Motor neuron (in vitro differentiated cells): ENCODE data around the gene TICAM2. TPM values are rescaled to one million over a fixed set of nuclear protein-coding genes. Genes with fewer than 3 reads are reported as not detected.
"Not testable (repeated sequence)": the region's sequence is repeated elsewhere in the genome, so short reads cannot be mapped to it uniquely, and the experiment has no call there.

ENCODE experiments used
- ATAC-seq, 8 experiments: fragments of 200-7000 bp; cut with Tn5 transposase; replicated peaks in 6 of 8; 2 replicates each; pipeline ENCODE4 v1.8.0; 2021; ENCODE audit warnings: mild to moderate bottlenecking in 8 of 8, moderate library complexity in 8 of 8
- H3K27ac ChIP-seq, 2 donors: fragments of 250-450 bp; sonication (Bioruptor Pico); 2 replicates each; pipeline ENCODE4 v1.9.0; 2021; ENCODE audit warnings: antibody characterized with exemption in 2 of 2, mild to moderate bottlenecking in 2 of 2, moderate library complexity in 1 of 2
- H3K4me1 ChIP-seq, 2 donors: fragments of 250-450 bp; sonication (Bioruptor Pico); replicated peaks in 1 of 2; 2 replicates each; pipeline ENCODE4 v1.6.1; 2021; ENCODE audit warnings: antibody characterized with exemption in 2 of 2, mild to moderate bottlenecking in 2 of 2, moderate library complexity in 1 of 2
- H3K4me3 ChIP-seq, 5 donors: fragments of 250-450 bp; sonication (Bioruptor Pico); 2 replicates each; pipeline ENCODE4 v1.9.0; 2021; ENCODE audit warnings: antibody characterized with exemption in 5 of 5, mild to moderate bottlenecking in 5 of 5, moderate library complexity in 4 of 5
- WGBS, 10 experiments: fragments of 450-650 bp; shearing (Covaris generic); methylation state at CpG; one replicate each; pipeline ENCODE4 v1.0.0; 2022; 5-methylcytosine and 5-hydroxymethylcytosine counted together
- in situ Hi-C, 9 experiments: fragments of 400-800 bp; cut with MboI; loops; one replicate each; pipeline ENCODE4 v1.15.0; 2021; ENCODE audit warnings: low sequenced_read_pairs in 9 of 9, low pct_unique_long_range_greater_than_20kb in 2 of 9; ENCODE audit not compliant: unreplicated experiment in 9 of 9
- total RNA-seq, 8 experiments: library from RNA; unstranded; fragments of 300-600 nt; gene quantifications; 2 replicates each; pipeline versions ENCODE4 v1.2.3 to v1.2.4, GENCODE V29; 2022

TICAM2 gene, protein sequence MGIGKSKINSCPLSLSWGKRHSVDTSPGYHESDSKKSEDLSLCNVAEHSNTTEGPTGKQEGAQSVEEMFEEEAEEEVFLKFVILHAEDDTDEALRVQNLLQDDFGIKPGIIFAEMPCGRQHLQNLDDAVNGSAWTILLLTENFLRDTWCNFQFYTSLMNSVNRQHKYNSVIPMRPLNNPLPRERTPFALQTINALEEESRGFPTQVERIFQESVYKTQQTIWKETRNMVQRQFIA
- total RNA-seq = 1 to 10 TPM in 6 of 8 experiments, under 1 TPM in 1, not detected in 1; 0.82 to 3.2 (median 1.1) TPM

DNA sequence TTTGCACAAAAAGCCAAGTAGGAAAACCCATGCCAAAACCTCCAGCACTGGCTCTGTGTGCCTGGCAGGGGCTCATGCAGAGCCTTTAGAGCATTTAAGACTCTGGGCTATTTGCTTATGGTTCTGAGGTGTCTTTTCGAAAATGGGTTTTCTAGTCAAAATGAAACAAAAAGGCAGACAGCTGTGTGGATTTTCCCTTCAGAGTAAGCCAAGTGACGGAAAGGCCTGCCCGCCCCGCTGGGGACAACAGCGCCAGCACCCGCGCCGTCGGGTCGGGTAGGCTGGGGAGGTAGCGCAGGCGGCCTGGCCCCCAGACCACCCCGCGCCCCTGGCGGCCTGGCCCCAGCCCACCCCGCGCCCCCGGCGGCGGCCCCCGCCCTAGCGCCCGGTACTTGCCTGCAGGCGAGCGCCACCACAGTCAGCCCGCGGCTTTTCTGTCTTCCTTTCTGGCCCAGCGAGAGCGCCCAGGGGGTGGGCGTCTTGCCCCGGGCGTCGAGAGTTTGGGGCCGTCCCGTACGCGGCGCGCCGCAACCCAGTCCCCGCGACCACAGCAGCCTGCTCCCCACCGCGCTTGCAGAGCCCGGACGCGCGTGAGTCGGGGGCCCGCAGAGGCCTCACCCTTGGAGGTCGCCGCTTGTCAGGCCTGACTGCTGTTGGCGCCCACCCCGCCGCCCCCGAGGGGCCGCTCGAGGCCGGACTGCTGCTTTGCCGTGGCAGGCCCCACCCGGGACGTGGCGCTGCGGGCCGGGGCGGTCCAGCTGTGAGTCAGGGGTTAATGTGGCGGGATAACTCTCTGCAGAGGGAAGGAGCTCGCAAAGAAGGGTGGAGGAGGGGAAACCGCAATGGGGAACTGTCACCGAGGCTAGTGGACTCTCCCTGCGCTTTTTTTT, at the start of gene TICAM2:
TICAM2 (minus strand) TSS at position 779 of the 890 bp plus-strand sequence. CDS start 21,223 bp downstream, outside the sequence.
- 0 to 36% (median 8%) methylated on average over 1 to 13 of the region's 71 CpGs; no CpG with 5 or more reads in 1 of the 10 experiments for WGBS, 10 experiments
- H3K4me1 ChIP-seq = peaks cover 7% of the 10 kb centered on the region in 2 donors
- H3K27ac ChIP-seq = peak within 1 kb of the TSS; percentile 12 to 47
- in situ Hi-C loops = no loop called here
- ATAC-seq = peak; percentile 67 to 88 (median 82)
- H3K4me3 ChIP-seq = peak within 1 kb of the TSS; percentile 26 to 40 (median 30)

DNA sequence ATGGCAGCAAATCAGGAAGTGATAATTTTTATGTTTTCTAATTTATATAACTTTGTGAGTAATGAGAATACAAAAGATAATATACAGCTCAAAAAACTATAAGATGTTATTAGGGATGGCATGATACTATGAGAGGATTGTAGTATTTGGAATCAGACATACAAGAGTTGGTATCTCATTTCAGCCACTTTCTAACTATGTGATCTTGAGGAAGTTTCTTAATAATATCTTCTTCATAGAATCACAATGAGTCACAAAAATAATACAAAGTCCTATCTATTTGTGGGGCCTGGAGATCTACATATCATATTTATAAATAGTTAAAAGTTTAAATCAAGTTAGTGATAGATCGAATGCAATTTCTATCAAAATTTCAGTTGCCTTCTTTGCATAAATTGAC, 47.3 kb upstream of the TICAM2 start:
- 80 to 100% (median 95%) methylated on average over 1 of the region's 1 CpG for WGBS, 10 experiments

DNA sequence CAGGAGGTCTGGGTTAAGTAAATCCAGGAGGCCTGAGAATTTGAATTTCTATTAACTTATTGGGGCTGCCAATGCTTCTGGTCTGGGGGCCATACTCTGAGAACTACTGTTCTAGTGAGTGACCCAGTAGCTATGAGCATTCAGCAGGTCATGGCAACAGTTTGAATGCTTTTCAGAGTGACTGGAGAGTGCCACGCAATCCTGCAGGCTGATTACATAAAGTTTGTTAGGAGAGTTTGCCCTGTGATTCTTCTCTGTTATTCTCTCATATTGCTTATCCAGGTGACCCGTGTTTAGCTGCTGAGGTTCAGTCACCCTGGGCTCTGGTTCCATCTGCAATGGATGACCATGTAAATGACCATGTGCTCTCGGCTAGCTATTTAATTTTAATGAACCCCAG, 45.8 kb upstream of the TICAM2 start:
- no peaks in the 10 kb centered on the region for H3K4me1 ChIP-seq
- in situ Hi-C loops = loop anchor here in 1 of 9 experiments (10.0 kb wide), 1 partner anchor 187 kb away; no protein-coding TSS in a partner anchor
- peak in 1 of 8 experiments; percentile 87 for ATAC-seq
- no peak overlapping the region for H3K27ac ChIP-seq
- no peak overlapping the region for H3K4me3 ChIP-seq
- 0 to 100% (median 36%) methylated on average over 1 to 2 of the region's 3 CpGs; no CpG with 5 or more reads in 2 of the 10 experiments for WGBS, 10 experiments

More for the DNA sequence above, 47.3 kb upstream of the TICAM2 start:
- no peak for ATAC-seq
- Histone ChIP-seq H3K4me1 (no peaks in the 10 kb centered on the region), H3K4me3 (no peak overlapping the region), H3K27ac (no peak overlapping the region)
- in situ Hi-C loops = loop anchor here in 1 of 9 experiments (10.0 kb wide), 1 partner anchor 185 kb away; no protein-coding TSS in a partner anchor

DNA sequence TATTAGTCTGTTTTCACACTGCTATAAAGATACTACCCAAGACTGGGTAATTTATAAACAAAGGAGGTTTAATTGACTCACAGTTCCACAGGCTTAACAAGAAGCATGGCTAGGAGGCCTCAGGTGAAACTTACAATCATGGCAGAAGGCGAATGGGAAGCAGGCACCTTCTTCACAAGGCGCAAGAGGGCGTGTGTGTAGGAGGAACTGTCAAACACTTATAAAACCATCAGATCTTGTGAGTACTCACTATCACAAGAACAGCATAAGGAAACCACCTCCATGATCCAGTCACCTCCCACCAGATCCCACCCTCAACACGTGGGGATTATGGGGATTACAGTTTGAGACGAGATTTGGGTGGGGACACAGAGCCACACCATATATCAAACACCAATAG, 43.1 kb upstream of the TICAM2 start:
- H3K4me3 ChIP-seq, H3K4me1 ChIP-seq, ATAC-seq, H3K27ac ChIP-seq: not testable (repeated sequence)
- 17 to 100% (median 74%) methylated on average over 1 to 3 of the region's 5 CpGs; no CpG with 5 or more reads in 2 of the 10 experiments for WGBS, 10 experiments
- in situ Hi-C loops = loop anchor here in 1 of 9 experiments (10.0 kb wide), 1 partner anchor 189 kb away; no protein-coding TSS in a partner anchor

DNA sequence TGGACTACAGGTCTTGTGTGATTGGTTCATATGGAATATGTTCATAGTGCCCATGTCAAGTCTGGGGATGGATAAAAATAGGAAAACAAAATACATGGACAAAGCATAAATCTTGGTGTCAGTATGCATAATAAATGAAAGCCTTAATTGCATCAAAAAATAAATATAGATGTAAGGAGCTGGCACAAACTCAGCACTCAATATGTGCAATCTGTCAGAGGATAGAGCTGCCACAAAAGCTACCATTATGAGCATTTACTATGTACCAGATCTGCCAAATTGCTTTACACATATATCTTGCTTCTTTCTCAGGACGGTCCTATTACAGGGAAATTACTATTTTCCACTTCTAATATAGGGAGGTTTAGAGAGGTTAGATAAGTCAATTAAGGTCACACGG, 41.8 kb upstream of the TICAM2 start:
- WGBS, 10 experiments = 20 to 100% (median 74%) methylated on average over 1 to 2 of the region's 2 CpGs; no CpG with 5 or more reads in 2 of the 10 experiments
- H3K4me1 ChIP-seq = no peaks in the 10 kb centered on the region
- no peak for ATAC-seq
- no peak overlapping the region for H3K4me3 ChIP-seq
- in situ Hi-C loops = loop anchor here in 1 of 9 experiments (10.0 kb wide), 1 partner anchor 191 kb away; no protein-coding TSS in a partner anchor
- H3K27ac ChIP-seq = no peak overlapping the region

DNA sequence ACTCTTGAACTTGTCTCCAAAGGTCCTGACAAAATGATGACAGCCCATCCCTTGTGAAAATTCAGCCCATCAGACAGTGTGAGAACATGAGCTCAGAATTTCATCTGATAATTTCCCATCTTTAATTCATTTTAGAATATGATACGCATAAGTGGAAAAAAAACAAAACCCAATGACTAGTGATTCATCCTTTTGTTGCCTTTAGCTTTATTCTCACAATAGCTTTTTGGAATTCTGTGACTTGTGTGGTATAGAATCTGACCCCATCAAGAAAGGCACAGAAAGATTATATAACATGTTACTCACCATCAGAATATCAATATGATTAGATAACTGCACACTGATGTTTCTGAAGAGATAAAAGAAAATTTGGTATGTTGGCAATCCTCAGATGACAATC, 39.7 kb upstream of the TICAM2 start:
- in situ Hi-C loops = loop anchor here in 1 of 9 experiments (10.0 kb wide), 1 partner anchor 193 kb away; no protein-coding TSS in a partner anchor
- no peak overlapping the region for H3K27ac ChIP-seq
- 0 to 86% (median 67%) methylated on average over 1 of the region's 1 CpG; no CpG with 5 or more reads in 5 of the 10 experiments for WGBS, 10 experiments
- no peaks in the 10 kb centered on the region for H3K4me1 ChIP-seq
- ATAC-seq = no peak
- no peak overlapping the region for H3K4me3 ChIP-seq

DNA sequence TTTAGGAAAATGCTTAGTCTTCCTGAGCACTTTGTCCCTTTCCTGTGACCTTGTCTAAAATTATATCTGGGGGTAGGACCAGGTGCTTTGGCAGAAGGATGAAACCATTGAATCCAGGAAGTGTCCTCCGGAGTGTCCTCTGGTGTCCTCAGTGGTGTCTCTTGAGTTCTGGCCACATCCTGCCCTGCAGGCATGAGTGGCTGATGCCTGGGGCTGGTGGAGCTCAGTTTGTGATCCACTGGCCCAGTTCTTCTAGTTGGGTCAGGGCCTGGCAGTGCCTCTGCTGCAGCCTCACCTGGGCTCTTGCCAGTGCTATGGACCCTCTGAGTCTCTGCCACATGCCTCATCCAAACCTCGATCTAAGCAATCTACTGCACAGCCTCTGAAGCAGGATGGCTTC, 38.0 kb upstream of the TICAM2 start:
- Histone ChIP-seq H3K4me1 (peaks cover 0 to 4% of the 10 kb centered on the region in 2 donors), H3K27ac (no peak overlapping the region), H3K4me3 (no peak overlapping the region)
- 71 to 100% (median 90%) methylated on average over 1 of the region's 2 CpGs; no CpG with 5 or more reads in 6 of the 10 experiments for WGBS, 10 experiments
- ATAC-seq = no peak
- in situ Hi-C loops = loop anchor here in 1 of 9 experiments (10.0 kb wide), 1 partner anchor 195 kb away; no protein-coding TSS in a partner anchor

DNA sequence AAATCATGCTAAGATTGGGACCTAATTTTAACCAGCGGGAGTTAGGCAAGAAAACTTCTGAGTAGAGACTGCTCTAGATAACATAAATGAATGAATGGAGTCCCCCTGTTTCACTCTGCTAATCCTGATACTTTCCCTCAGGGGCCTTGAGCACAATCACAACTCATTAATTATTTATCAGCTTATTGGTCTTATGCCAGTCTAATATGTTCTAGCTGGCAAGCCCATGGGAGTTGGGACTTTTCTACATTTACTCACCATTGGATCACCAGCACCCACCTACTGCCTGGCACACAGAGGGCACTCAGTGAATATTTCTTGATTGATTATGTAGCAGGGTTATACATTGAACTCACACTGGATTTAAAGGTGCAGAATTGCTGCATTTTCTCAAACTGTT, 37.1 kb upstream of the TICAM2 start:
- 100% methylated on average over 1 of the region's 1 CpG; no CpG with 5 or more reads in 7 of the 10 experiments for WGBS, 10 experiments
- in situ Hi-C loops = no loop called here
- ATAC-seq = no peak
- Histone ChIP-seq H3K4me1 (peaks cover under 1 to 4% of the 10 kb centered on the region in 2 donors), H3K4me3 (no peak overlapping the region), H3K27ac (no peak overlapping the region)

DNA sequence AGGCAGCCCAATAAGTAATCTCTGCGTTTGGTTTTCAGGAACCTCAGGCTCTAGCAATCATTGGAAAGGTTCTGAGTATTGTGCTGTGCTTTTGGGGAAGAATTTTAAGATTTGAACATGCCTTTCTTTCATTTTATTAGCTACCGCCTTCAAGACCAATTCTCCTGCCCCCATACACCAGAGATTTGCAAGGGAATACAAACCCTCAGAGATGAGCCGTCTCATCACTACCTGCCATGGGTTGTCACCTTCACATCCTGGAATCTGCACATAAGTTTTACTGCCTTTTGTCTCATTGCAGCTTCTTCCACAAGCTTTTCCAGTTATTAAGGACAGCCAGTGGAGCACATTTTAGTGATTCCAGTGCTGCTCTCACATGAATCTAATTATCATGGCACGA, 35.2 kb upstream of the TICAM2 start:
- no peak for ATAC-seq
- H3K27ac ChIP-seq = no peak overlapping the region
- no peak overlapping the region for H3K4me3 ChIP-seq
- 22 to 100% (median 93%) methylated on average over 1 to 4 of the region's 4 CpGs; no CpG with 5 or more reads in 3 of the 10 experiments for WGBS, 10 experiments
- peaks cover 4 to 5% of the 10 kb centered on the region in 2 donors for H3K4me1 ChIP-seq
- in situ Hi-C loops = no loop called here

DNA sequence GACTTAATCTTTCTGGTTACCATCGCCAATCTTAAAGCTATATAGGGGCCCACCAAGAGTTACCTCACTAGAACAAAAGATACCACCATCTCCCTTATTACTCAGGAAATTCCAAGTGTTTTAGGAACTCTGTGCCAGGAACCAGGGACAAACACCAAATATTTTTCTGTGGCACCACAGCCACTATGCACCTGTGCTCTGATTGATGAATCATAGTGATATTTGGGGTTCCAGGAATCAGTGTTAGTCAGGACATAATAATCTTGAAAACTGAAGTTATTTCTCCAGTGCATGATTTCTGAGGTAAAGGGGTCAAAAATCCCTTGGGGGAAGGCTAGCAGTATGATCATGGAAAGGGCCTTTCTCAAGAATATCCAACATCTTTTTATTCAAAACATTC, 33.7 kb upstream of the TICAM2 start:
- no peak for ATAC-seq
- Histone ChIP-seq H3K27ac (no peak overlapping the region), H3K4me1 (peaks cover 4 to 5% of the 10 kb centered on the region in 2 donors), H3K4me3 (no peak overlapping the region)
- in situ Hi-C loops = no loop called here
- 43 to 100% (median 88%) methylated on average over 1 of the region's 1 CpG; no CpG with 5 or more reads in 6 of the 10 experiments for WGBS, 10 experiments

DNA sequence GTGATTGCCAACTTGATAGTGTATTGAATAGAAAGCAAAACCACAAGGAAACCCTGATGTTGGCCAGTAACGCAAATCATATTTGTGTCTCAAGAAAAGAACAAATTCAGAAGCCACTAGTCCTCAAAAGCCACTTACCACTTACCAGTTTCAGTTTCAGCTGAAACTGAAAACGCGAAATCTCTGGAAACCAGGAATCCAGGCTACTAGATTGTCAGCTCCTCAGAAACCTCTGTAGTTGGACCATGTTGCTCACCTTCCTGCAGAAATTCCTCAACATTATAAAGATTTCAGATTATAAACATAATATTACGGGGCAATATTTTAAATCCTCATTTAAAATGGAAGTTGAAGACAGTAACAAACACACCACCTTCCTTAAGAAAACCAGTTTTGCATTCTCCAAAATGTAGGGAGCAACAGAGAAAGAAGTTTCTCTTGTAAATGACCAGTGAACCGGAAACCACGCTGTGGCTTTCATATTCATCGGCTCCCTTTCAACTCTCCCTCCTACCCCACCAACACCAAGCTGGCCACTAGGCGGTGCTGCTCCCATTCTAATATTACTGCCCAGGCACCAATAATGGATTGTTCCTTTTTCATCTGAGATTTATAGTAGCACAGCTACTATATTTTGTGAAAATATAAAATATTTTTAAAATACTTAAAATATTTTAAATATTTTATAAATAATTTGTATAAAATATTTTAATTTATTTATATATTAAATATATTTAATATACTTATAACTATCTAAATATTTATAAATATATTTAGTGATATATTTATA, 32.3 kb upstream of the TICAM2 start:
- no peak overlapping the region for H3K27ac ChIP-seq
- 5 to 86% (median 18%) methylated on average over 1 to 8 of the region's 8 CpGs for WGBS, 10 experiments
- H3K4me3 ChIP-seq = peak overlapping the region in 2 of 5 donors; percentile 4 to 22

DNA sequence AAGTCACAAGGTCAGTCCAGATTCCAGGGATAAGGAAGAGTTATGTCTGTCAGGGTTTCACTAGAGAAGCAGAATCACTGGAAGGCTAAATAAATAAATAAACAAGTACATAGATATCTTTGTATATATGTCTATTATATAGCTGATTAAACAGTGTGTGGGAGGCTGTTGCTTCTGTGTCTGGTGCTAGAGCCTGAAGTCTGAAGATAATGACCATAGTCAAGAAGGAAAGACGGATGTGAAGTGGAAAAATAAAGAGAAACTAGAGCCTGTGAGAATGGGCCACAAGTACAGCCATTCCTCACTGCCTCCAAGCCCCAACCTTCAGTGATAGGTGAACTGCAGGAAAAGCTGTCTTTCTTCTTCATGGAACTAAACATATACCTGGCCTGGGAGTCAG, 27.6 kb upstream of the TICAM2 start:
- in situ Hi-C loops = no loop called here
- no peak for ATAC-seq

More for the DNA sequence above, 32.3 kb upstream of the TICAM2 start:
- H3K4me1 ChIP-seq = peaks cover 4 to 5% of the 10 kb centered on the region in 2 donors
- peak; percentile 95 to 100 (median 98) for ATAC-seq
- in situ Hi-C loops = no loop called here

More for the DNA sequence above, 27.6 kb upstream of the TICAM2 start:
- H3K4me1 ChIP-seq = peaks cover 5 to 6% of the 10 kb centered on the region in 2 donors
- no peak overlapping the region for H3K4me3 ChIP-seq
- H3K27ac ChIP-seq = no peak overlapping the region
- 50 to 100% (median 82%) methylated on average over 1 of the region's 1 CpG; no CpG with 5 or more reads in 3 of the 10 experiments for whole genome bisulfite sequencing, 10 experiments
